NCI-H2081 treated with DMSO at 0.1 percent for 48 hours (cell line): ENCODE results near the gene DBX1.
"Not testable (repeated sequence)": the region's sequence is repeated elsewhere in the genome, so short reads cannot be mapped to it uniquely, and the experiment has no call there.

Source experiments
- DNase-seq: peaks from one replicate; lab custom pipeline; 2025; lab: John Stamatoyannopoulos, UW

The DBX1 gene

DNA sequence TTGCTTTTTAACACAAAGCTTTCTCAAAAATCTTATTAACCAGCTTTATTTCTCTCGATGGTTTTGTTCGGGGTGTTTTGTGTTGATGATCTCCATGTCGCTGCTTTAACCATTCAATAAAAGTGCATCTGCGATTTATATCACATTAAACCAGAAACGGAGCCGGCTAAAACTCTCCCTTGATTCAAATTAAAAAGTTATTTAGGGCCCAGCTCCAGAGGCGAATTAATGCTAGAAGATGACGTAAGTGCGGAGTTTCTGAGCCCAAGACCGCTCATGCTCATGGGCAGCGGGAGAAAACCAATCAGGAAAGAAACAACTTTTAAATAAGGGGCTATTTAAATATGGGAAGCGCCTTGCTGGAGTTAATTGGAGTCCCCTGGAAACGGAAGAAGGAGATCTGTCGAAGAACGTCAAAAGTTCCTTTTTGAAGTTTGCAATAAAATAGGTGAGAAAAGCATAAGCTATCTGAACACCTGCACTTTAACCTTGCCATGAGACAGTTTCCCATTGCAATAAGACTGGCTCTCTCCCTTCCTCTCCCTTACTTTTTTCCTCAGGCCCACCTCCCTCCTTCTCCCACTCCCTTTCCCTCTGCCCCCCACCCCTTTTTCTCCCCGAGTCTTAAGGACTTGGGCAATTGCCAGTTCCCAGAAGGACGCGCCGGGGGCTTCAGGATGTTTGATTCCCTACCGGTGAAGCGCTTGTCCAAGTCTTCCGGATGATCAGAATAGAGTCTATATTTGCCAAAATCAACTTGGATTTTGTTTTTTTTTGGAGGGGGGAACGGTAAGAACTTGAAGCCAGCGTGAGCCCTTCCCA lies 1.9 kb upstream of the DBX1 start:
- no peak for DNase-seq

DNA sequence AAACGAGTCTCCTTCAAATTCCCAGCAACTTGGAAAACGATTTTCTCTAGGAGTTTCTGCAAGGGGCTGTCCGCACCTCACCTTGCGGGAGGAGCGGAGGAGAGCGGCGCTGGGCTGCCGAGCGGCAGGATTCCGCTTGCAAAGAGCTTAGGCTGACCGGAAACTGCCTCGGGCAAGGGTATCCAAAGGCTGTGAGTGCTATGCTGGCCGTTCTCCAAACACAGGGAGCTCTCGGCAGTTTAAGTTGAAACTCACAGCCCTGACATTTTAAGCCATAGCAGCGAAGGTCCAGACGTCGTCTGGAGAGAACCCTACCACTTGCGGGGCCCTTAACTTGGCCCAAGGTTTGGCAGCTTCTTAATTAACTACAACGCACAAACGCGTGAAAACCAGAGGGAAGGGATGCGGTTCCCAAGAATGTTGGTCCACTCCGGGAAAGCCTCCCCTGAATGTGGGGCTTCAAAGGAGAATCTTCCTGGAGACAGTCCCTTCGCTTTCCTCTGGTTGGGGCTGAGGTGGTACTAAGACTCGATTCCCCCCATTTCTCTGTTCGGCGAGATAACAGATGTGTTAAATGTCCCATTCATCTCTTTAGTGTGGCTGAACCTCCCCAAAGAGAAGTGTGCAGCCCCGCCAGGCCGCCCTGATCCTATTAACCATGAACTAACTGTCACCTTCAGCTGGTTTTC lies 1.1 kb upstream of the DBX1 start:
- no peak for DNase-seq

DNA sequence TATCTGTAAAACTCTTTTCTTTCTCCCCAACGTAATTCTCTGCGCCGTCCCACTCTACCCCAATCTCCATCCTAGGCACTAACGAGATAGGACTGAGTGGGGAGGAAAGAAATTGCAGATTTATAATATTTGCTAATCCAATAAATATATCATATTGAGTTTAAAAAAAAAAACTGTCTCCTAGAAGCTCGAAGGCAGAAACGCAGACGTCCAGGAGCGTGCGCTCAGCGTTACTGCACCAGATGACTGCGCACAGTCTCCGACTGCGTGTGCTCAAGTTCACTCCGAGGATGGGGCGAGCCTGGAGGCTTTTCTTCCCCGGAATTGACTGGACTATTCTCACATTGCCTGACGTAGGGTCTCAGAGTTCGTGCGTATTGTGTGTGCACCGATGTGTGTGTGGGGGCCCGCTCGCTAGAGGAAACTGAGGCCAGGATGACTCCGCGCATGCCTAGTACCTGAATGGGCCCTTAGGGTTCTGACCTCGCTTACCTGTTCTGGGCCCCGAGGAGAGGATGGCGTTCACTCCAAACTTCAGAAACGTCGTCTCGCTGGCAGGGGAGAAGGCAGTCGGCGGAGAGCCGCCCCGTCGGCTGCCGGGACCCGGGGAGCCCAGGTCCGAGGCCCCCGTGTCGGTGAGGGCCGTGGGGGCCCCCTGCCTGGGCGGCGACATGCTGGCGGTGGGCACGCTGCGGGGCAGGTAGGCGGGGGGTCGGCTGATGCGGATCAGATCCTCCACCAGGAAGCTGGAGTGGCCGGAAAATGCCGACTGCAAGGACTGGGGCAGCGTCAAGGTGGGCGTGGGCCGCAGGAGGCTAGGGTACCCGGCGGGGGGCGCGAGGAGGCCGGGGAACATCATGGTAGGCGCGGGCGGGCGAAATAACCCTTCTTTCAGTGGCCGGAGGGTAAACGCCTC lies 551 bp downstream of the DBX1 start:
- DNase-seq, result no peak

DNA sequence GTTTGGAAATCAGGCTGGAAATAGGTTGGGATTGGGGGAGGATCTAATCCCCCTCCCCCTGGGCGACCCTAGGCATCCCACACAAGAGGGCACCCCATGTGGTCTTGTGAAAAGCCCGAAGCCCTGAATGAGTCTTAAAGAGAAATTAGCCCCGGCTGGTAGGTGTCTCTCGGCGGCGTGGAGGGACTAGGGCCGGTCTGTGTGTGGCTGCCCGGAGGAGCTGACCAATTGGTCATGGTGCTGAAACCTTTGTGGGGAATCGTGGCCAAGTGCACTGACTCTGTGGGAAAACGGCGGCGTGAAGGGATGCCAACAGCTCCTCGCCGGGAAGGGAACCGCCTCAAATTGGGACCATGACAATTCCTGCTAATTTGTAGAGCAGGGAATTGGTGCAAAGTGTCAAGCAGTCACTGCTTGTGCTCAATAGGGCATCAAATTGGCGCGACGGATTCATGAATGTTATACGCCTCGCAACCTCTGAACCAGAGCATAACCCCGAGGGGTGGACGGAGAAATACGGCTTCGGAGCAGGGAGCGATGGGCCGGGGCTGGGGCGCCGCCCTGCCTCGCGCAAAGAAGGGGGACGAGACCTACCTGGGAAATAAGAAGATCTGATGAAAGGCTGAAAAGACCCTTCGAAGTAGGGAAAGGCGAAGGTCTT lies 1.5 kb downstream of the DBX1 start:
- DNase-seq, result no peak

DNA sequence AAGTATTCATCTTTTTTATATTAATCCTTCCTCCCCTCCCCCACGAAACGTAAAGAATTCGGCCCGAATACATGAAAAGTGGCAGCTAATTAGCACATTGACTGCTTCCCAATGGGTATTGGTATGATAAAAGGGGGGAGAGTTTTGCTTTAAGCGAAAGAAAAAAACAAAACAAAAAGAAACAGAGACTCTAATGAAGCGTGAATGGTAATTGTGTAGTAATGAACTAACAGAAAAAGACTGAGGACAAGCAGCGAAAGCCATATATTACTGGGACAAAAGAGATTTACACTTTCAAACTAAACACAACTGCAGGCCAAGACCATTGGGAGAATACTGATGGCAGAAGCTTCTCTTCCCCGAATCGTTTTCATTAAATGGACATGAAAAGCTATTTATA lies 2.5 kb downstream of the DBX1 start:
- DNase-seq, result no peak

DNA sequence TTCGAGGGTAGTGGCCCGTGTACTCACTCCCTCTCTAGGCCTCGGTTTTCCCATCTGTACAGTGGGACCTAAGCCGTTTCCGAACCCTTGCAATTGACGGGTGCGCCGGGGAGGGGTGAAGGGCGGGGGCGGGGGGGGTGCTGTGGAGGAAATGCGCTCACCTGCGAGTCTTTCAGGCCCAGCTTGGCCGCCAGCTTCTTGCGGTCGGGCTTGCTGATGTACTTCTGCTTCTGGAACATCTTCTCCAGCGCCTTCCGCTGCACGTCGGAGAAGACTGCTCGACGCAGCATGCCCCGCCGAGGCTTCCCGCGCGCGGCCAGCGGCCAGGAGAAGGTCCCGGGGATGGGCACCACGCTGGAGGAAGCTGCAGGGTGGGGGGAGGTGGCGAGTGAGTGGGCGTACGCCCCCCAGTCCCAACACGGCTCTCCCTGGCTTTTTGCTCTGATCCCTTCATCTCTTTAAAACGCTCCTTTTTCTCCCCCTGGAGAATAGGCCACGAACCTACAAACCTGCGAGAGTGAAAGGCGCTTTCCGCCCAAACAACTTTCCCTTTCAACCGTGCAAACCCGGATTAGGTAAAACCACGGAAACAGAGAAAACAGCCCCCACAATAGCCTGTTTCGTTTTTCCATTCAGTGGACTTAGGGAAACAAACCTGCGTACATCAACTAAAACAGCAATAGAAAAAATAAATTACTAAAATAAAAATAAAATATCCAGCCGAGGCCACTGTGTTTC lies 3.2 kb downstream of the DBX1 start:
- no peak for DNase-seq

DNA sequence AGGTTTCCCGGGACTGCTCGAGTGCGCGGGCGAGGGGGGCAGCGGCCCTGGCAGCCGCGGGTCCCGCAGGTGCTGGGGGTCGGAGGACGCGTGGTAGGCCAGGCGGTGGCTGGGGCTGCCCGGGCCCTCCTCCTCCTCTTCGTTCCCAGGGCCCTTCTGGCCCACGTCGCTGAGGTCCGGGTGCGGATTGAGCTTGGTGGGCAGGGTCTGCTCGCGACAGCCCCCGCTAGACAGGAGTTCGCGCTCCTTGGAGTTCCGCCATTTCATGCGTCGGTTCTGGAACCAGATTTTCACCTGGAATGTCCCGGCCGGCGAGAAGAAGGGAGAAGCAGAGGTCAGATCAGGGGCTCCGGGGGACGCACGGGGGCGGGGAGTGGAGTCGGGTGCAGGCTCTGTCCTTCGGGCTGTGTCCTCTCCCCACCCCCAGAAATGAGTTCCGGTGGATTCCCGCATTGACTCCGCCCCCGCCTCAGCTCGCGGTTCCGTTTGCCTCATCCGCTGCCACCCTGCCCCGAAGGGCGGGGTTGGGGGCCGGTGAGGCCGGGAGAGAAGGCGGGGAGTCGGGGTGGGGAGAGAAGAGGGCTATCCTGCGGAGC lies 3.9 kb downstream of the DBX1 start:
- DNase-seq, result no peak

DNA sequence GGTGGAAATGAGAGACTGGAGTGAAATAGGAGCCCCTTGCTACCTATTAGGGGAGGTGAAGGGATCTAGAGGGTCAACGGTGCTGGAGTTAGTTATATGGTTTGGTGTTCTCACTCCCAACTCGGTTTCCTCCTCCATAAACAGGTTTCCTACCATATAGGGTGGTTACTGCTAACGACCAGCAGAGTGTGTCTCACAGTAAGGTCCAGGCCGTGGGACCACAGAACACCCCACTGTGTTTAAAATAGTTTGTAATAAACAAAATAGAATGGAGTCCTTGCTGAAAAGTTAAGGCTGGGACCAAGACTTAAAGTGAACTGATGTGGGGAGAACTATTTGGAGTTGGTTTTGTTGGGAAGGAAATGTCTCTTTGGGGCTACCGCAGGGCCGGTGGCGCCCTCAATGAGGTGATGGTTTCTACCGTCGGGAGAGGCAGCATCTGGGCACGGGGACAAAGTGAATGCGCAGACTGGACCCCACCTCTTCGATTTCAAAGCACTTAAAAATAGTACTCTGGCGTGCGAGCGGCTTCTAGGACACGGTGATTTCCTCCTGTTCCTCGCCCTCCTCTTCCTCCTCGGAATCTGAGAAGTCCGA lies 4.5 kb downstream of the DBX1 start:
- no peak for DNase-seq

DNA sequence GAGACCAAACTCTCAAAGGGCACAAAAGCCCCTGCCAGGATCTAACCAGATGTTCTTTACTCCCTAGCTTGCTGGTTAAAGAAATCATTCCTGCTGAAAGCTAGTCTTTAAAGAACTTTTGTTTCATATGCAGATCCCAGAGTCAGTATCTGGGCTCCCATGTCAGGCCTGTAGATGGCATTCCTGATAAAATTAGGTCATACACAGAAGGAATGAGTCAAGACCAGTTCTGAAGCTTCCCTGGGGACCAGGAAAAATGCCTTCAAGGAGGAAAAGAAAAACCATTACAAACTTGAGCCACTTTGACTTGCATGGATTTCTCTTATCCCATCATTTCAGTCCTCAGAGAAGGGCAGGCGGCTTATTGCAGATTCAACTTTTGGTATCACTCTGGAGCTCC lies 5.9 kb downstream of the DBX1 start:
- no peak for DNase-seq

DNA sequence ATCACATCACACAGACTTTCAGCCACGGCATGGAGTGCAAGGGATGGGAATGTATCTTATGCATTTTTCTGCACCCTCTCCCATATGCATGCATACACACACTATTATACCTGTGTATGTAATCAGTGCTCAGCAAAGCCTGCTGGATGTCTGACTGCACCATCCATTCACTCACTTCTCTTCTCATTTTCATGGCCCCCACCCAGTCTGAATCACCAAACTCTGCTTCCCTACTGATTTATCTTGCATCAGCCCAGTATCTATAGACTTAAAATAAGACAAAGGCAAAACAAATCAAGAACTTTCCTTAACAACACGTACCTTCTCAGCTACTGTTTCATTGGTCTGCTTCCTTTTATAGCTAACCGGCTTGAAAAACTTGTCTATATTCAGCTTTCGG lies 21.6 kb downstream of the DBX1 start:
- DNase-seq, result no peak

DNA sequence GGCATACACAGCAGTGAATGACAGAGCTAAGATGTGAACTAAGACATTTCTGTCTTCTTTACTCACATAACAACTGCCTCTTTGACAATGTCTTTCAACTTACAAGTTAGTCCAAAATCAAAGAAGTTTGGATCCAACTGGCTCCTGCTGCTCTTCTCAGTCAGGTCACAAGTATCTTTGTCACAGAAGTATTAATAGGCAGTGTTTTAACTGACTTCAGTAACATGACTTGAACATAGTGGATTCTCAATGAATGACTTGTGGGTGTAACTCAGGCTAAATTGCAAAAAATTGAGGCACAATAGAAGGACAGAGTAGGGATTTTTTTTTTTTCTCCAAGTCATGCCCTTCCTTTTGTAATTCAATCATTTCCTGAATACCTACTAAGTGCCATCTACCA lies 22.6 kb downstream of the DBX1 start:
- no peak for DNase-seq

DNA sequence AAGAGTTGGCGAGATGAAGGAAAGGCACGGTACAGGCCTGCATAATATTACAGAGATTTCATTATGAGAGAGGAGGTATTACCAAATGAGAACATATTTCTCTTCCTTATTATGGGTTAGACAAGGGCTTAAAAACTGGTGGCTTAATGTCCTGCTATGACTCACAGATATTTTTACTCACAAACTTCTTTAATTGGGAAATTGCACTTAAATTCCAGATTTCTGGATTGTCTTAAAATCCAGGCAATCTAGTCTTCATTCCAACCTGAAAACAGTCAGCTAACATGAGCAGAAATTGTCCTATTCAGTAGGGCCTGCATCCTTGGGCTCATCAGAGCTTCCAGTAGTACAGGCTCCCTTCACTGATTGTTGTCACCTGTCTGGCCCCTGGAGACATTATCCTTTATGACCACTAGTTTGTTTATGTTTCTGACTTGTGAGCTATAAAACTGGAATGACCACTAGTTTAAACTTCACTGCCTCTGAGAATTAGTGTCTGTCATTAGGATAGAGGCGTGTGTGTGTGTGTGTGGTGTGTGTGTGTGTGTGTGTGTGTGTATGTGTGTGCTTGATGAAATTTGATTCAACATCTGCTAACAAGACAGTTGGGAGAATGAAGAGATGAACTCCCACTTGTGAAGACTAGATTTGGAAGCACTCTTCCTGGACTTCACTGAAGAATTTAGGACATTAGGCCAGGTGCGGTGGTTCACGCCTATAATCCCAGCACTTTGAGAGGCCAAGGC lies 25.1 kb downstream of the DBX1 start:
- no peak for DNase-seq

DNA sequence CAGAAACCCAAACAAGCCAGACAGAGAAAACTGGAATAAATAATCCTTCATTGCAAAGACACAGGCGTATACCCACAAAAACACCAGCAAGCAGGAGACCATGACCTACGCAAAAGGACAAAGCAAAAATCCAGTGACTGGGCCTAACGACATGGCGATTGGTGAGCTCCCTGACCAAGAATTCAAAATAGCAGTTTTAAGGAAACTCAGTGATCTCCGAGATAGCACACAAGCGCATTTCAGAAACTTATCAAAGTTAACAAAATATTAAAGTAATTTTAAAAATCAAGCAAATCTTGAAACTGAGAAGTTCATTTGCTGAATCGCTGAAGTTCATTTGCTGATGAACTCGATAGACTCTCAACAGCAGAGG lies 27.6 kb downstream of the DBX1 start:
- no peak for DNase-seq

DNA sequence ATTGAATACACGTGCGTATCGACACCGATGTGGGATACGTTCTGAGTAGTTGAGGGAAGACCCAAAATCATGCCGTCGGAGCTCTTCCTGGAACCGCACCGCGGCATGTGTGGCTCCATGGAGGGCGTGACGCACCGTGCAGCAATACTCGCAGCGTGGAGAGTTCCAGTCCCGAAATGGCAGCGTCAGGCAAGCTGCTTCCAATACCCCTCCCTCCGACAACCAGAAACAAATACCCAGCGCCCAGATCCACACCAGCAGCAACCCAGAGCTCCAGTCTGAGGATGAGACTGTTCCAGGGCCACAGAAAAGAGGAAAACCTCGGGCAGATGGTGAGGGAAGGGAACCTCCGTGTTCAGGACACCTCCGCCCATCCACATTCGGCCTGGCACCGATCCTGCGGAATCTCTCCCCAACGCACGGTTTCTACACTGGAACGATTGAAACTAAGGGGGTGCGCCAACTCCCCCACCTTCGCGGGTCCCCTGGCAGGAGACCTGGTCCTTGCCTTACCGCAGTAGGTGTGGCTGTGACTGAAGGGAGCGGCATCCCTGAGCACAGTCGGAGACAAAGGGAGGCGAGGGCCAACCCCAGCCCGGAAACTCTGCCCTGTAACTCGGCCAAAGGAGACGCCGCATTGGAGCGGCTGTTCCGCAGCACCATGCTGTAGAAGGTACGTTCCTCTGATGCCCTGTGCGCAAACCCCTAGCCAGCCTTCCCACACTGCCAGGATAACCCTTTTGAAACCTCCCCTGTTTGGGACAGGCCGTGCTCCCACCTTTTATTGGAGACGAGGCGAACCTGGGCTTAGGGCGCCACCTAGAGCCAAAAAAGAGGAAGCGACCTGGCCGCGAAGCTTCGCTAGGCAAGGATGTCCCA lies 28.2 kb downstream of the DBX1 start:
- DNase-seq, result no peak

DNA sequence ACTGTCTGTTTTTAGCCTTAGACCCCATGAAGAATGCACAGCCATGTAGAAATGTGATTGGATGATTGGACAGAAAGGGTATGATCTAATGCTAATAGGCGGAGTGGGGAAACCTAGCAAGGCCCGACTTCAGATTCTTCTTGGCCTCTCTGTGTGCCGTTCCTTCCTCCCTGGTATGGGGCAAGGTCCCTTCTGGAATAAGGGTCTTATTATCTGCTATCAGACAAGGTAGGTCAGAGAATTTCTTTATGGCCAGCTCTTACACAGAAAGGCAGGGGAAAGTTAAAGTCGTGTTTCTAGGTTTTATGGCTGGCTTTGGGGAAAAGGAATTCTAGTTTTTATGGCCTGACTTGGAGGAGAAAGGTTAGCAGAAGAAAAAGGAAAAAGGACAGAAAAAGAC lies 30.6 kb downstream of the DBX1 start:
- DNase-seq, result no peak

DNA sequence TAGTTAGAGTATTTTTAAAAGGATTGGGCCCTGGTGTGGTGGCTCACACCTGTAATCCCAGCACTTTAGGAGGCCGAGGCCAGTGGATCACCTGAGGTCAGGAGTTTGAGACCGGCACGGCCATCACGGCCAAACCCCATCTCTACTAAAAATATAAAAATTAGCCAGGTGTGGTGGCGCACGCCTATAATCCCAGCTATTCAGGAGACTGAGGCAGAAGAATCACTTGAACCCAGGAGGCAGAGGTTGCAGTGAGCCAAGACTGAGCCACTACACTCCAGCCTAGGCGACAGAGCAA lies 31.8 kb downstream of the DBX1 start:
- not testable (repeated sequence) for DNase-seq

DNA sequence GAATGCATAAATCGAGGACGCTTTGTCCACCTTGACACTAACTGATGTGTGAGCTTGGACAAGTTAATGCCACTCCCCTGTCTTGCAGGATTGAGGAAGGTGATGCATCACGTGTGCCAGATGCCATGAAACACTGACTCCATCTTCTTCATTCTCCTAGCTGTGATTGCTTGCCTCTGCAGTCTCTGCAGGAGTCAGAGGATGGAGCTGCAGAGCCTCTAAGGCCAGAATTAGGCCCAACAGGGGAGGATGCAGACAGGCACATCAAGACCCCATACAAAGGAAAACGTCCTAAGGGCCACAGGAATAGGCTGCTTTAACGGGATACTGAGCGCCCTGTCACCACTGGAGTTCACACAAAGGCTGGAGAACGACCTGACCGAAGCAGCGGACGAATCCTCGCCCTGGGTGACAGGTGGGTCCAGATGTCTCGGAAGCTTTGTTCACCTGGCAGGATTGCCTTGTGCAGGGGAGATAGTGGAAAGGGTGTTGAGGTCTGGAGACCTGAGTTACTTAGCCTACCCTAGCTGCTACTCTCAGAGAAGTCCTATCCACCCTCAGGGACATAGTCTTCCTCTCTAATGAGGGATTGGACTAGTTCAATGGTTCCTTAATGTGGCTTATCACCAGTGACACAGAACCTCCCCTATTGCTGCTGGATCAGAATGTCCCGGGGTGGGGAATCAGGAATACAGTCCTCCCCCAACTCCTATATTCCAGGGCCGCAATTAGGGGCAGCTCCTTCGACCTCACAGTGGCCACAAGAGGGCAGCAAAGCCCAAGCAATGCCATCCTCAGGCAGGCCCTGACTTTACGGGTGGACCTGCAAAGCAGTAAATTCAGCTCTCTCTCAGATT lies 32.4 kb downstream of the DBX1 start:
- peak; percentile 33 for DNase-seq

DNA sequence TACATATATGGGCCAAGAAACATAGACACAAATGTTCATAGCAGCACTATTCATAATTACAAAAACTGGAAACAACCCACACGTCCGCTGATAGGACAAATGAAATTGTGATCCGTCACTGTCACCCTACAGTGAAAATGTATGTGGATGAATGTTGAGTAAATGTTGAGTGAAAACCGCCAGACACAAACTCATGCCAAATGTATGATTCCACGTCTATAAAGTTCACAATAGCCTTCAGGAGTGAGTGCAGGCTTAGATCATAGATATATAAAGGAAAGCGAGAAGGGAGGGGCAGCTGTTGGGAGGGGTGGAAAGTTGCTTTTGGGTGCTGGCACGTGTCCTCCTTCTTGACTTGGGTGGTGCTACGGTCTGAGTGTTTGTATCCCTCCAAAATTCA lies 33.6 kb downstream of the DBX1 start:
- DNase-seq, result no peak
